GM18511 (cell line): ENCODE data around the gene CUZD1.

Experiments used
- ATAC-seq: cut with Tn5 transposase; IDR thresholded peaks from one replicate; pipeline ENCODE4 v1.9.1; 2021; ENCODE audit warnings: mild to moderate bottlenecking, moderate library complexity; ENCODE audit not compliant: unreplicated experiment

Gene CUZD1

GRCh38 chr10:122855745-122856144 lies 10.1 kb upstream of the CUZD1 start:
- no peak for ATAC-seq

- no peak for ATAC-seq
Measured at GRCh38 chr10:122854648-122855047, 9.0 kb upstream of the CUZD1 start.

GRCh38 chr10:122853665-122854313 lies 8.1 kb upstream of the CUZD1 start:
- ATAC-seq = no peak

GRCh38 chr10:122852261-122852660 lies 6.6 kb upstream of the CUZD1 start:
- no peak for ATAC-seq

GRCh38 chr10:122850705-122851640 lies 5.3 kb upstream of the CUZD1 start:
- no peak for ATAC-seq

GRCh38 chr10:122849900-122850605 lies 4.4 kb upstream of the CUZD1 start:
- ATAC-seq = no peak

GRCh38 chr10:122849090-122849489 lies 3.4 kb upstream of the CUZD1 start:
- no peak for ATAC-seq

- no peak for ATAC-seq
Measured at GRCh38 chr10:122847782-122848604, 2.3 kb upstream of the CUZD1 start.

- no peak for ATAC-seq
Measured at GRCh38 chr10:122844146-122844545, 1.5 kb downstream of the CUZD1 start.

GRCh38 chr10:122841569-122841968 lies 4.1 kb downstream of the CUZD1 start:
- ATAC-seq = no peak

GRCh38 chr10:122839505-122839904 lies 6.2 kb downstream of the CUZD1 start:
- no peak for ATAC-seq

GRCh38 chr10:122838880-122839279 lies 6.8 kb downstream of the CUZD1 start:
- ATAC-seq = no peak

- no peak for ATAC-seq
Measured at GRCh38 chr10:122835908-122836307, 9.7 kb downstream of the CUZD1 start.

GRCh38 chr10:122830965-122831353 lies 14.7 kb downstream of the CUZD1 start:
- ATAC-seq = no peak

- ATAC-seq = no peak
Measured at GRCh38 chr10:122830273-122830964, 15.2 kb downstream of the CUZD1 start.

- ATAC-seq = no peak
Measured at GRCh38 chr10:122829454-122829853, 16.2 kb downstream of the CUZD1 start.

- ATAC-seq = no peak
Measured at GRCh38 chr10:122828716-122829255, 16.9 kb downstream of the CUZD1 start.

- no peak for ATAC-seq
Measured at GRCh38 chr10:122827302-122827701, 18.4 kb downstream of the CUZD1 start.

- no peak for ATAC-seq
Measured at GRCh38 chr10:122822973-122823690, 22.5 kb downstream of the CUZD1 start.
